NCI-H2196 (cell line): Measurements from ENCODE around the gene DNAJC24.

ENCODE experiments used
- DNase-seq: peaks from one replicate; lab custom pipeline; 2025; ENCODE audit not compliant: unreplicated experiment; lab: John Stamatoyannopoulos, UW

Gene DNAJC24

GRCh38 chr11:31414338-31414737 is 44.7 kb downstream of the DNAJC24 start:
- DNase-seq: no peak

DNA sequence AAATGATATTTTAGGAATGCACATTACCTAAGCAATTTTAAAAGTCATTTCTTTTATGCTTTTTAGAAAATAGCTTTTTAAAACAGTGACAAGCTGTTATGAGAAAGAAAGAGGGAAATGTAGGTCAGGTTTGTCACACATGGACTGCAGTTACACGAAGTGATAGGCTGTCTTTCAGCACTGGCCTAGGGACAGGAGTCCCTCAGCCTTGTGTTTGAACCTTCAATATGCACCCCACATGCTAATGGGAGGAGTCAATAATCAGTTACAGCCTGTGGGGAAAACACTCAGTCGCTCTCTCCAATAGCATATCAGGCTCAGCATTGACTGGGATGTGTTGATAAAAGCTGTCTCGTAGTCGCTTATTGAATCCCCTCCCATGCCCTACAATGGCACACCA is 45.8 kb downstream of the DNAJC24 start:
- no peak for DNase-seq

DNA sequence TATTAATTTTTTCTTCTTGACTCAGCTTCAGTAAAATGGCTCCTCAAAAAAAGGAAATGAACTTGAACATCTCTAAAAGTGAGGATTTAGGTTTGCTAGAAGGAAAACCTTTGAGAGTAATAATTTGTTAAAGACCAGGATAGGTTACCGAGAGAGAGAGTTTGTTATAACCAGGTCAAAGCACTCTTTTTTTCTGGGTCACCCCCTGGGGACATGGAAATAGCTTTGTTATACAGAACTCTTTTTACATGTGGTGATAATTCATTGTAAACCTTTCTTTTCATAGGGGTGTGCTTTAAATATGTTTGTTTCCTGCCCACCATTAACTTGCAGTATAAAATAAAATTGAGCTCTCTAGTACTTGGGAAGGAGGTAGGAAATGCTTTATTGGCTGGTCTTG is 47.7 kb downstream of the DNAJC24 start:
- DNase-seq: no peak

- DNase-seq: no peak
Measured at GRCh38 chr11:31417816-31418215, 48.2 kb downstream of the DNAJC24 start.

DNA sequence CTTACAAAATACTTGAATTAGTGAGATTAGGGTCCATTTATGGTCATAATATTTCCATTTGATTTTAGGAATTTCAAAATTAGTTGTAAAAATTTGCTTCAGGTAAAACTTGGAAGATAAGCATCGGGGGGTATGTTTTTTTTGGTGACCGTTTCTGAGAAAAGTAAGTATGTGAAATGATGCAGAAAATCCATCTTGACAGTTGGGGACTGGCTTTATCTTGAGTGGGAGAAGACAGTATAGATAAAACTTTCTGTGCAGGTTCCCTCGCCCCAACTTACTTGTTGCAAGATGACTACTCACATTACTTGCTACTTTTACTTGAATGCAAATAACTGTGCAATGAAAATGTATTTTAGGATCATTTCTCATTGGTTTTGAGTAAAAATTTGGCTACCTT is 49.5 kb downstream of the DNAJC24 start:
- DNase-seq: no peak

GRCh38 chr11:31419669-31420068 is 50.0 kb downstream of the DNAJC24 start:
- DNase-seq: no peak

GRCh38 chr11:31421820-31422219 is 52.2 kb downstream of the DNAJC24 start:
- DNase-seq: no peak

GRCh38 chr11:31422703-31423102 is 53.0 kb downstream of the DNAJC24 start:
- DNase-seq: no peak

- DNase-seq: no peak
Measured at GRCh38 chr11:31424652-31425051, 55.0 kb downstream of the DNAJC24 start.

GRCh38 chr11:31433851-31434250 is 64.2 kb downstream of the DNAJC24 start:
- no peak for DNase-seq

DNA sequence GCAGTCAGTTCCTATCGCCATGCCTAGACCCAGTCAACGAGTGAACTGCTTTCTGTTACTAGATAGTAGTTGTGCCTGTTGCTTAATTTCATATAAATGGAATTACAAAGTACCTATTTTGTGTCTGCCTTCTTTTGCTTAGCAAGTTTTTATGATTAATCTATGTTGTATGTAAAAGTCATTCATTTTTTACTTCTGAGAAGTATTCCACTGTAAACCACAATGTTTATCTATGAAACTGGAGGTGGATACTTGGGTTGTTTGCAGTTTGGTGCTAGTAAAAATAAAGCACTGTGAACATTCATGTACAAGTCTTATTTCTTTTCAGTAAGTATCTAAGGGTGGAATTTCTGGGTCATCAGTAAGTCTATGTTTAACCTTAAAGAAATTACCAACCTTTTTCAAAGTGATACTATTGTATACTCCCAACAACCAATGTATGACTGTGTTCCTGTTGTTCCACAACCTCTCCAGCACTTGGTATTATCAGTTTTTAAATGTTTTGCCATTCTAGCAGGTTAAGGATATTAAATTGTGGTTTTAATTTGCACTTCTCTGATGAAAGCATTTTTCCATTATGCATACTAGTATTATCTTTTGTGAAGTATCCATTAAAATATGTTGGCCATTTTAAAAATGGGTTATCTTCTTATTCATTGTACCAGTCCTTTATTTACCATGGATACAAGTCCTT is 68.2 kb downstream of the DNAJC24 start:
- DNase-seq: no peak

- DNase-seq: no peak
Measured at GRCh38 chr11:31441296-31441695, 71.6 kb downstream of the DNAJC24 start.

DNA sequence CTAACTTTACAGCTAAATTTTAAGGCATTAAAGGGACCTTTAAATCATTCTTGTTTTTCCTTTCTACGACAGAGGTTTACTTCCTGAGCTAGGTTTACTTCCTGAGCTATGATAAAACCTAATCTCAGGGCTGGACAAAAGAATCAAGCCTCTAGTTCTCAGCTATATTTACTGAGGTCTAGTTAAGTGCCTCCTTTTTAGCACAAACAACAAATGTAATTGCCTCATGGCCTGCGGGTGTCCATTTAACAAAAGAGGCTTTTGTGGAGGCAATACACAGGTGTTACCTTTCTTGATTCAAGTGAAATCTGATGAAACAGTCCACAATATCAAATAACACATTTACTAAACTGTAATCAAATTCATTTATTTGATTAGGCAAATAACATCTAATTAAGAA is 72.4 kb downstream of the DNAJC24 start:
- DNase-seq: peak; percentile 88

GRCh38 chr11:31443802-31444201 is 74.1 kb downstream of the DNAJC24 start:
- DNase-seq: no peak

GRCh38 chr11:31445621-31446020 is 76.0 kb downstream of the DNAJC24 start:
- DNase-seq: no peak

DNA sequence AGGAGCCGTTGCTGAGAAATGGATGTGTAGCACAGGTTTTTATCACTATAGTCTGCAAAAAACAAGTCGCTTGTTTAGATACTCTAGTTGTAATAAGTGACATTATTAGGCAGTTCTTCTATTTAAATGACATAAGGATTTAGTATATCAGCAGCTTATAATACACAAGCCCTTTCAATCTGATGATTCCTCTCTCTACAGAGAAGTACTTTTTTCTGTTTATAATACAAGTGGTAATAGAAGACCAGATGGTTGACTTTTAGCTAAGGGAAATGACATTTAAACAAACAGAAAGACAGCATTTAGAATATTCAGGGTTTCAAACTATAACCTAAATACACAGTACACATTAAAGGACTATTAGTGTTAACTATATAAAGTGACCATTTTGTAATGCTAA is 79.4 kb downstream of the DNAJC24 start:
- DNase-seq: no peak

DNA sequence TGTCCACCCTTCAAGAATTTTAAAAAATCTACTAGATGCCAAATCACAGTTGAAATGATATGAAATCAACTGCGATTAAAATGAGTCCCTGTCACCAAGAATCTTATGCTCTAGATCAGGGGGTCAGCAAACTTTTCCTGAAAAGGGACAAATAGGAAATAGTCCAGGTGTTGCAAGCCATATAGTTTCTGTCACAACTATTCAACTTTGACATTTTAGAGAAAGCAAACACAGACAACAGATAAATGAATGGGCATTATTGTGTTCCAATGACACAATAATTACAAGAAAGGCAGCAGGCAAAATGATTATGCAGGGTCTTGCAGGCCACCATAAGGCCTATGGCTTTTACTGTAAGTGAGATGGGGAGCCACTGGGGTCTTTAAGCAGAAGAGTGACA is 81.2 kb downstream of the DNAJC24 start:
- DNase-seq: no peak

DNA sequence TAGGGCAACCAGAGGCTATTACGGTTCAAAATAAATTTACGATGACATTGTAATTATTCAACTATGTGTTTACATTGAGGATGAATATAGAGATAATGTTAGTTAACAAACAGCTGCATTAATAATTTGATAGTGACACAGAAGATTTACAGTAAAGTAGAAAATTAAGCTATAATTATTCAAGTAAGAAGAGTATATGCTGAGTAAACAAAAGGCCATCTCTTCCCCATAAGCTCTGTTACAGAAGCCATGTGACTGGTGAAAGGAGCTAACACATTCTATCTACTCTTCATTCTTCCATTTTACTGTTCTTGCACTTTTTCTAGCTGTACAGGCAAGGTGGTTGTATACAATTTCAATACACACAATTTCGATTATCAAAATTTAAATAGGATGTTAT is 85.5 kb downstream of the DNAJC24 start:
- no peak for DNase-seq

DNA sequence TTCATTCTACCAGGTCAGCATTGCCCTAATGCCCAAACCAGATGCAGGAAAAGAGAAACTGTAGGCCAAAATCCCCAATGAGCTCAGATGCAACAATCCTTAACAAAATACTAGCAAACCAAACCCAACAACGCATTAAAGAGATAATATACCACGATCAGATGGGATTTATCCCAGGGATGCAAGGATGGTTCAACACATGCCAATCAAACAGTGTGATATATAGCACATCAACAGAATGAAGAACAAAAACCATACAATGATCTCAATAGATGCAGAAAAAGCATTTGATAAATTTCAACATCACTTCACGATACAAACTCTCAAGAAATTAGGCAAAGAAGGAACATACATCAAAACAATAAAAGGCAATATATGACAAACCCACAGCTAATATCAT is 94.8 kb downstream of the DNAJC24 start:
- no peak for DNase-seq

DNA sequence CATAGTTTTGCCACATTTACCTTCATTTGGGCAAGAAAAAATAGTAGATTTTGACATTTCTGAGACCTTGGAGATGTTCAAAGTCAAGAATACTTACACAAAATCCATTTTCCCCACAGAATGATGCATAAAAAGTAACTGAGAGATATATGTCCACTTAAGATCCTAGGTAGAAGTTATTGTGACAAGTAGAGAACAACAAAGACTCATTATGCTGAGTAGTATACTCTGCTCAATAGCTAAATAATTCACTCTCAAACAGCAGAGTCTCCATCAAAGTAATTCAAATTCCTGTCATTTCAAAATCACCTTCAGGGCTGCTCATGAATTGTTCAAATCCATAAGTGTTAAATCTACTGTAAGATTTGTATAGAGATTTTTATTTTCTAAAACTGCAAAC is 104.4 kb downstream of the DNAJC24 start:
- DNase-seq: no peak

- no peak for DNase-seq
Measured at GRCh38 chr11:31477528-31478222, 108.0 kb downstream of the DNAJC24 start.

DNA sequence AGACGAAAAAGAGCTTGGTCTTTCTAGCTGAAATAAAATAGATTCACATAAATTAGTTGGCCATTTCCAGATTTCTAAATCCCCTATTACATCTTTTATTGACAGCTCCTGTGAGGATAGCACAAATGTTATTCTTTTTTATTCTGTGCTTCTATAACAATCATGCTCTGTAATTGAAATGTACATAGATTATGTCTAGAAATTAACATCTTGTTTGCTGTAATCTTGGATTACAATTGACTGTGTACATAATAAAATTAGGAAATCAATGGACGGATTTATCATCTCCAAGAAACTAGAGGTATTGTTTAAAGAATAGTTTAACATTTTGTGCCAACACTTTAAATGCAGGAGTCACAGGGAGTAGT is 108.5 kb downstream of the DNAJC24 start:
- no peak for DNase-seq

DNA sequence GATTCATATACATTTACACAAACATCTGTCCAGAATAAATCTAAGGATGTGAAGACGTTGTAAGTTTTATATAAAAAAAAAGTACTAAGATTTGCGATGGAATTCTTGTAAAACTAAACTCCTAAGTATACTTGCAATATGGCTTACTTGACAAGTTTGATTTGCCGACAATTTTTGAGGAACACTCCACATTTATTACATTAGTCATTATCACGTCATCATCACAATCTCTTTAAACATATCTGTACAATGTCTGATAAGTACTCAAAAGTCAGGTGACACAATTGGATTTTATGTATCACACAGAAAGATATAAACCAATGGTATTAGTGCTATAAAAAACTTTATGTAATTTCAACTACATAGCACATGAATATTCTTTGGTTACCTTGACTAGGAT is 109.4 kb downstream of the DNAJC24 start:
- DNase-seq: no peak
